LNCAP (cell line): ENCODE data around the gene SEPTIN1.

Source experiments
- TF ChIP-seq, protein P1 (sequence below): fragments of 450-650 bp; IDR thresholded peaks from 2 replicates; pipeline ENCODE4 v1.5.1; 2017; ENCODE audit warnings: mild to moderate bottlenecking

The SEPTIN1 gene

GRCh38 chr16:30351586-30352419 lies 30.6 kb downstream of the SEPTIN1 start:
- TF ChIP-seq, protein P1, sequence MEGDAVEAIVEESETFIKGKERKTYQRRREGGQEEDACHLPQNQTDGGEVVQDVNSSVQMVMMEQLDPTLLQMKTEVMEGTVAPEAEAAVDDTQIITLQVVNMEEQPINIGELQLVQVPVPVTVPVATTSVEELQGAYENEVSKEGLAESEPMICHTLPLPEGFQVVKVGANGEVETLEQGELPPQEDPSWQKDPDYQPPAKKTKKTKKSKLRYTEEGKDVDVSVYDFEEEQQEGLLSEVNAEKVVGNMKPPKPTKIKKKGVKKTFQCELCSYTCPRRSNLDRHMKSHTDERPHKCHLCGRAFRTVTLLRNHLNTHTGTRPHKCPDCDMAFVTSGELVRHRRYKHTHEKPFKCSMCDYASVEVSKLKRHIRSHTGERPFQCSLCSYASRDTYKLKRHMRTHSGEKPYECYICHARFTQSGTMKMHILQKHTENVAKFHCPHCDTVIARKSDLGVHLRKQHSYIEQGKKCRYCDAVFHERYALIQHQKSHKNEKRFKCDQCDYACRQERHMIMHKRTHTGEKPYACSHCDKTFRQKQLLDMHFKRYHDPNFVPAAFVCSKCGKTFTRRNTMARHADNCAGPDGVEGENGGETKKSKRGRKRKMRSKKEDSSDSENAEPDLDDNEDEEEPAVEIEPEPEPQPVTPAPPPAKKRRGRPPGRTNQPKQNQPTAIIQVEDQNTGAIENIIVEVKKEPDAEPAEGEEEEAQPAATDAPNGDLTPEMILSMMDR = no peak

- TF ChIP-seq, protein P1 = no peak
Observed at GRCh38 chr16:30351001-30351441, 31.3 kb downstream of the SEPTIN1 start.

GRCh38 chr16:30350134-30350871 lies 32.1 kb downstream of the SEPTIN1 start:
- TF ChIP-seq, protein P1 = no peak

DNA sequence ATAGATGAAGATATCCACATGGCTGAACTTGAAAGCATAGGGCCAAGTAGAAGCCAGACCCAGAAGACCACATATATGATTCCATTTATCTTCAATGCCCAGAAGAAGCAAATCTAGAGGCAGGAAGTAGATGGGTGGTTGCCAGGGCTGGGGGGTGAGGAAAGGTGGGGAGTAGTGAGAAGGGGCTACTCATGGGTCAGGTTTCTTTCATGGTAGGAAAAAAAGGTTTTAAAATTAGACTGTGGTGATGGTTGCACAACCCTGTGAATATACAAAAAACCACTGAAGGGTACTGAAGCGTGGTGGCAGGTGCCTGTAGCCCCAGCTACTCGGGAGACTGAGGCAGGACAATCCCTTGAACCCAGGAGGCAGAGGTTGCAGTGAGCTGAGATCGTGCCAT lies 32.7 kb downstream of the SEPTIN1 start:
- TF ChIP-seq, protein P1 = no peak

GRCh38 chr16:30348929-30349328 lies 33.4 kb downstream of the SEPTIN1 start:
- TF ChIP-seq, protein P1 = no peak

DNA sequence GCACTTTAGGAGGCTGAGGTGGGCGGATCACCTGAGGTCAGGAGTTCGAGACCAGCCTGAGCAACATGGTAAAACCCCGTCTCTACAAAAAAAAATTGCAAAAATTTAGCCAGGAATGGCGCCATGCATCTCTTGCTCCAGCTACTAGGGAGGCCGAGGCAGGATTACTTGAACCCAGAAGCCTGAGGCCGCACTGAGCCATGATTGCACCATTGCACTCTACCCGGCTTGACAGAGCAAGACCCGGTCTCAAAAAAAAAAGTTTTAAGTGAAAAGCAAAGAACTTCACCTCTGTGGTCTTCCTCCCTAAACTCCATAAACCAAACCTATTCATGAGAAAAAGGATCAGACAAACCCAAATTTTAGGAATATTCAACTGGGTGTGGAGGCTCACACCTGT lies 34.2 kb downstream of the SEPTIN1 start:
- TF ChIP-seq, protein P1 = no peak

- TF ChIP-seq, protein P1 = no peak
Observed at GRCh38 chr16:30346286-30346685, 36.1 kb downstream of the SEPTIN1 start.
